ENCODE measurements around the gene MAML2. TPM values are rescaled to one million over a fixed set of nuclear protein-coding genes. Genes with fewer than 3 reads are reported as not detected.

The MAML2 gene
- total and polyA plus RNA-seq, 2 experiments from 2014 or later = 2.0 to 7.1 TPM

DNA sequence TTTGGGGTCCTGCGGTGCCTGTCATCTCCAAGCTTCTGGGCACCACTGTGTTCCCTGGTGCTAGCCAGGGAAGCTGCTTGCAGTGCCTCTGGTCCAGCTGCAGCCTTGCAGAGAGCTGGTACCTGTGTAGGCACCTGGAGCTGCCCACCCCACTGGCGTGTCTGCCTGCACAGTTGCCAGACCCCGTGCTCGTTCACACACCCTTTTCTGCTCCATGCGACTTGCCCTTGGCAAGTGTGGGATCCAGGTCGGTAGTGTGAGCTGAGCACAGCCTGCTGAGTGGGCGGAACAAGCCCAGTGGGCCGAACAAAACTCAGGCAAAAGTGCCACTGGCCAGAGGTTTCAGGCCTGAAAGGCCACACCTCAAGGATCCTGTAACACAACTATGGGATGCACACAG is 272.5 kb downstream of the MAML2 start:
- Histone ChIP-seq H4K20me1 (replicated peaks; ENCODE audit: insufficient read depth) (no peaks in the 10 kb centered on the region), H3K27ac (ENCODE audit: low read depth) (no peak overlapping the region), H3K4me1 (ENCODE audit: insufficient read depth) (peaks cover 8% of the 10 kb centered on the region), H3K4me2 (no peak overlapping the region), H3K9me2 (ENCODE audit: insufficient read depth) (no peaks in the 10 kb centered on the region), H2AFZ (no peak overlapping the region), H3F3A (replicated peaks; ENCODE audit: low read depth) (no peaks in the 10 kb centered on the region), H3K4me3 (no peak overlapping the region), H3K36me3 (ENCODE audit: insufficient read depth) (no peaks in the 10 kb centered on the region), H3K27me3 (ENCODE audit: insufficient read depth) (no peaks in the 10 kb centered on the region), H3K79me2 (replicated peaks; ENCODE audit: insufficient read depth) (no peaks in the 10 kb centered on the region)
- ATAC-seq (no peak), DNase-seq (ENCODE audit: low spot score) (no peak)
- TF ChIP-seq EZH2phosphoT487 (IDR thresholded peaks at IDR 0.05; ENCODE audit: unreplicated experiment) (no peak), CREB1 (CRISPR knock-in tag; IDR thresholded peaks at IDR 0.05; ENCODE audit: low read depth) (no peak), EZH2 (IDR thresholded peaks at IDR 0.05; ENCODE audit: low read depth, unreplicated experiment) (no peak), STAT1 (IDR thresholded peaks at IDR 0.05; ENCODE audit: unreplicated experiment) (no peak), ZNF114 (CRISPR knock-in tag; IDR thresholded peaks at IDR 0.05) (no peak), POLR2AphosphoS5 (IDR thresholded peaks at IDR 0.05; ENCODE audit: low read depth) (no peak)
- no peaks in the 10 kb centered on the region for H3K36me3 Mint-ChIP-seq (ENCODE audit: low read depth)
- H3K27ac Mint-ChIP-seq = no peak overlapping the region
- H3K27me3 Mint-ChIP-seq (ENCODE audit: insufficient read depth, low read depth, poor library complexity) = peaks cover 2% of the 10 kb centered on the region
- H3K9me3 Mint-ChIP-seq = no peaks in the 10 kb centered on the region; the same call in 2 of the 3 replicates
- H3K4me1 Mint-ChIP-seq = peaks cover 13% of the 10 kb centered on the region; the same call in 2 of the 3 replicates
- H3K4me3 Mint-ChIP-seq = no peak overlapping the region

DNA sequence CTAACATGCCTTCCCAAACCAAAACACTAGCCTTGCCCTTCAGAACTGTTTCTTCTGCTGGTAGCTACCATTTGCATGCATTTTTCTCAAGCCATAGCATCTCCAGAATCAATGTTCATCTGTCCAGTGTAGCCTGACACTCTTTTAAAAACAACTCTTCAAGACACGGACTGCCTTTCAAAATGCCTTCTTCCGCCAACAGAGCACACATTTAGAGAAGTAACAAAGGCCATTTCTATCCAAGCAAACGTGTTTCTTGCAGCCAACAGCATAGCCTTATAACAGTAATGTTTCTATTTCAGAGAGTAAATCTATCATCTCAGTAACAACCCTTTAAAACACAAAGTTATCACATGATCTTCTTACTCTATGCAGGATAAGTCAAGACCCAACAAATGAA is 275.8 kb downstream of the MAML2 start:
- Histone ChIP-seq H3F3A (replicated peaks; ENCODE audit: low read depth) (no peaks in the 10 kb centered on the region), H4K20me1 (replicated peaks; ENCODE audit: insufficient read depth) (no peaks in the 10 kb centered on the region), H3K36me3 (ENCODE audit: insufficient read depth) (no peaks in the 10 kb centered on the region), H3K4me1 (ENCODE audit: insufficient read depth) (no peaks in the 10 kb centered on the region), H3K27me3 (ENCODE audit: insufficient read depth) (no peaks in the 10 kb centered on the region), H3K4me2 (no peak overlapping the region), H3K9me2 (ENCODE audit: insufficient read depth) (no peaks in the 10 kb centered on the region), H3K4me3 (no peak overlapping the region), H3K27ac (ENCODE audit: low read depth) (no peak overlapping the region), H3K79me2 (replicated peaks; ENCODE audit: insufficient read depth) (no peaks in the 10 kb centered on the region), H2AFZ (no peak overlapping the region)
- no peak for ATAC-seq
- DNase-seq (ENCODE audit: low spot score) = no peak
- H3K27ac Mint-ChIP-seq = no peak overlapping the region
- H3K4me1 Mint-ChIP-seq = peaks cover 5% of the 10 kb centered on the region; the same call in 2 of the 3 replicates
- H3K27me3 Mint-ChIP-seq (ENCODE audit: insufficient read depth, low read depth, poor library complexity) = no peaks in the 10 kb centered on the region
- no peaks in the 10 kb centered on the region for H3K9me3 Mint-ChIP-seq
- no peaks in the 10 kb centered on the region for H3K36me3 Mint-ChIP-seq (ENCODE audit: low read depth)
- no peak overlapping the region for H3K4me3 Mint-ChIP-seq
- TF ChIP-seq STAT1 (IDR thresholded peaks at IDR 0.05; ENCODE audit: unreplicated experiment) (no peak), CREB1 (CRISPR knock-in tag; IDR thresholded peaks at IDR 0.05; ENCODE audit: low read depth) (no peak), NANOG (IDR thresholded peaks at IDR 0.05; ENCODE audit: borderline replicate concordance) (no peak), POLR2AphosphoS5 (IDR thresholded peaks at IDR 0.05; ENCODE audit: low read depth) (no peak), ZNF331 (CRISPR knock-in tag; IDR thresholded peaks at IDR 0.05; ENCODE audit: low read depth) (no peak), ZNF114 (CRISPR knock-in tag; IDR thresholded peaks at IDR 0.05) (no peak)
- TF ChIP-seq, protein P1, sequence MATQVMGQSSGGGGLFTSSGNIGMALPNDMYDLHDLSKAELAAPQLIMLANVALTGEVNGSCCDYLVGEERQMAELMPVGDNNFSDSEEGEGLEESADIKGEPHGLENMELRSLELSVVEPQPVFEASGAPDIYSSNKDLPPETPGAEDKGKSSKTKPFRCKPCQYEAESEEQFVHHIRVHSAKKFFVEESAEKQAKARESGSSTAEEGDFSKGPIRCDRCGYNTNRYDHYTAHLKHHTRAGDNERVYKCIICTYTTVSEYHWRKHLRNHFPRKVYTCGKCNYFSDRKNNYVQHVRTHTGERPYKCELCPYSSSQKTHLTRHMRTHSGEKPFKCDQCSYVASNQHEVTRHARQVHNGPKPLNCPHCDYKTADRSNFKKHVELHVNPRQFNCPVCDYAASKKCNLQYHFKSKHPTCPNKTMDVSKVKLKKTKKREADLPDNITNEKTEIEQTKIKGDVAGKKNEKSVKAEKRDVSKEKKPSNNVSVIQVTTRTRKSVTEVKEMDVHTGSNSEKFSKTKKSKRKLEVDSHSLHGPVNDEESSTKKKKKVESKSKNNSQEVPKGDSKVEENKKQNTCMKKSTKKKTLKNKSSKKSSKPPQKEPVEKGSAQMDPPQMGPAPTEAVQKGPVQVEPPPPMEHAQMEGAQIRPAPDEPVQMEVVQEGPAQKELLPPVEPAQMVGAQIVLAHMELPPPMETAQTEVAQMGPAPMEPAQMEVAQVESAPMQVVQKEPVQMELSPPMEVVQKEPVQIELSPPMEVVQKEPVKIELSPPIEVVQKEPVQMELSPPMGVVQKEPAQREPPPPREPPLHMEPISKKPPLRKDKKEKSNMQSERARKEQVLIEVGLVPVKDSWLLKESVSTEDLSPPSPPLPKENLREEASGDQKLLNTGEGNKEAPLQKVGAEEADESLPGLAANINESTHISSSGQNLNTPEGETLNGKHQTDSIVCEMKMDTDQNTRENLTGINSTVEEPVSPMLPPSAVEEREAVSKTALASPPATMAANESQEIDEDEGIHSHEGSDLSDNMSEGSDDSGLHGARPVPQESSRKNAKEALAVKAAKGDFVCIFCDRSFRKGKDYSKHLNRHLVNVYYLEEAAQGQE (IDR thresholded peaks at IDR 0.05; ENCODE audit: unreplicated experiment) = no peak
- TF ChIP-seq, protein P2, sequence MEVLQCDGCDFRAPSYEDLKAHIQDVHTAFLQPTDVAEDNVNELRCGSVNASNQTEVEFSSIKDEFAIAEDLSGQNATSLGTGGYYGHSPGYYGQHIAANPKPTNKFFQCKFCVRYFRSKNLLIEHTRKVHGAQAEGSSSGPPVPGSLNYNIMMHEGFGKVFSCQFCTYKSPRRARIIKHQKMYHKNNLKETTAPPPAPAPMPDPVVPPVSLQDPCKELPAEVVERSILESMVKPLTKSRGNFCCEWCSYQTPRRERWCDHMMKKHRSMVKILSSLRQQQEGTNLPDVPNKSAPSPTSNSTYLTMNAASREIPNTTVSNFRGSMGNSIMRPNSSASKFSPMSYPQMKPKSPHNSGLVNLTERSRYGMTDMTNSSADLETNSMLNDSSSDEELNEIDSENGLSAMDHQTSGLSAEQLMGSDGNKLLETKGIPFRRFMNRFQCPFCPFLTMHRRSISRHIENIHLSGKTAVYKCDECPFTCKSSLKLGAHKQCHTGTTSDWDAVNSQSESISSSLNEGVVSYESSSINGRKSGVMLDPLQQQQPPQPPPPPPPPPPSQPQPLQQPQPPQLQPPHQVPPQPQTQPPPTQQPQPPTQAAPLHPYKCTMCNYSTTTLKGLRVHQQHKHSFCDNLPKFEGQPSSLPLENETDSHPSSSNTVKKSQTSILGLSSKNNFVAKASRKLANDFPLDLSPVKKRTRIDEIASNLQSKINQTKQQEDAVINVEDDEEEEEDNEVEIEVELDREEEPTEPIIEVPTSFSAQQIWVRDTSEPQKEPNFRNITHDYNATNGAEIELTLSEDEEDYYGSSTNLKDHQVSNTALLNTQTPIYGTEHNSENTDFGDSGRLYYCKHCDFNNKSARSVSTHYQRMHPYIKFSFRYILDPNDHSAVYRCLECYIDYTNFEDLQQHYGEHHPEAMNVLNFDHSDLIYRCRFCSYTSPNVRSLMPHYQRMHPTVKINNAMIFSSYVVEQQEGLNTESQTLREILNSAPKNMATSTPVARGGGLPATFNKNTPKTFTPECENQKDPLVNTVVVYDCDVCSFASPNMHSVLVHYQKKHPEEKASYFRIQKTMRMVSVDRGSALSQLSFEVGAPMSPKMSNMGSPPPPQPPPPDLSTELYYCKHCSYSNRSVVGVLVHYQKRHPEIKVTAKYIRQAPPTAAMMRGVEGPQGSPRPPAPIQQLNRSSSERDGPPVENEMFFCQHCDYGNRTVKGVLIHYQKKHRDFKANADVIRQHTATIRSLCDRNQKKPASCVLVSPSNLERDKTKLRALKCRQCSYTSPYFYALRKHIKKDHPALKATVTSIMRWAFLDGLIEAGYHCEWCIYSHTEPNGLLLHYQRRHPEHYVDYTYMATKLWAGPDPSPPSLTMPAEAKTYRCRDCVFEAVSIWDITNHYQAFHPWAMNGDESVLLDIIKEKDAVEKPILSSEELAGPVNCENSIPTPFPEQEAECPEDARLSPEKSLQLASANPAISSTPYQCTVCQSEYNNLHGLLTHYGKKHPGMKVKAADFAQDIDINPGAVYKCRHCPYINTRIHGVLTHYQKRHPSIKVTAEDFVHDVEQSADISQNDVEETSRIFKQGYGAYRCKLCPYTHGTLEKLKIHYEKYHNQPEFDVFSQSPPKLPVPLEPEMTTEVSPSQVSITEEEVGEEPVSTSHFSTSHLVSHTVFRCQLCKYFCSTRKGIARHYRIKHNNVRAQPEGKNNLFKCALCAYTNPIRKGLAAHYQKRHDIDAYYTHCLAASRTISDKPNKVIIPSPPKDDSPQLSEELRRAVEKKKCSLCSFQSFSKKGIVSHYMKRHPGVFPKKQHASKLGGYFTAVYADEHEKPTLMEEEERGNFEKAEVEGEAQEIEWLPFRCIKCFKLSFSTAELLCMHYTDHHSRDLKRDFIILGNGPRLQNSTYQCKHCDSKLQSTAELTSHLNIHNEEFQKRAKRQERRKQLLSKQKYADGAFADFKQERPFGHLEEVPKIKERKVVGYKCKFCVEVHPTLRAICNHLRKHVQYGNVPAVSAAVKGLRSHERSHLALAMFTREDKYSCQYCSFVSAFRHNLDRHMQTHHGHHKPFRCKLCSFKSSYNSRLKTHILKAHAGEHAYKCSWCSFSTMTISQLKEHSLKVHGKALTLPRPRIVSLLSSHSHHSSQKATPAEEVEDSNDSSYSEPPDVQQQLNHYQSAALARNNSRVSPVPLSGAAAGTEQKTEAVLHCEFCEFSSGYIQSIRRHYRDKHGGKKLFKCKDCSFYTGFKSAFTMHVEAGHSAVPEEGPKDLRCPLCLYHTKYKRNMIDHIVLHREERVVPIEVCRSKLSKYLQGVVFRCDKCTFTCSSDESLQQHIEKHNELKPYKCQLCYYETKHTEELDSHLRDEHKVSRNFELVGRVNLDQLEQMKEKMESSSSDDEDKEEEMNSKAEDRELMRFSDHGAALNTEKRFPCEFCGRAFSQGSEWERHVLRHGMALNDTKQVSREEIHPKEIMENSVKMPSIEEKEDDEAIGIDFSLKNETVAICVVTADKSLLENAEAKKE (CRISPR knock-in tag; IDR thresholded peaks at IDR 0.05) = no peak
- TF ChIP-seq, protein P3, sequence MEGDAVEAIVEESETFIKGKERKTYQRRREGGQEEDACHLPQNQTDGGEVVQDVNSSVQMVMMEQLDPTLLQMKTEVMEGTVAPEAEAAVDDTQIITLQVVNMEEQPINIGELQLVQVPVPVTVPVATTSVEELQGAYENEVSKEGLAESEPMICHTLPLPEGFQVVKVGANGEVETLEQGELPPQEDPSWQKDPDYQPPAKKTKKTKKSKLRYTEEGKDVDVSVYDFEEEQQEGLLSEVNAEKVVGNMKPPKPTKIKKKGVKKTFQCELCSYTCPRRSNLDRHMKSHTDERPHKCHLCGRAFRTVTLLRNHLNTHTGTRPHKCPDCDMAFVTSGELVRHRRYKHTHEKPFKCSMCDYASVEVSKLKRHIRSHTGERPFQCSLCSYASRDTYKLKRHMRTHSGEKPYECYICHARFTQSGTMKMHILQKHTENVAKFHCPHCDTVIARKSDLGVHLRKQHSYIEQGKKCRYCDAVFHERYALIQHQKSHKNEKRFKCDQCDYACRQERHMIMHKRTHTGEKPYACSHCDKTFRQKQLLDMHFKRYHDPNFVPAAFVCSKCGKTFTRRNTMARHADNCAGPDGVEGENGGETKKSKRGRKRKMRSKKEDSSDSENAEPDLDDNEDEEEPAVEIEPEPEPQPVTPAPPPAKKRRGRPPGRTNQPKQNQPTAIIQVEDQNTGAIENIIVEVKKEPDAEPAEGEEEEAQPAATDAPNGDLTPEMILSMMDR (conservative IDR thresholded peaks at IDR 0.05; ENCODE audit: low read depth in 2 of 2) = no peak

All from GM23338 (cell line).